ENCODE results near the gene PNLIPRP3. TPM values are rescaled to one million over a fixed set of nuclear protein-coding genes. Genes with fewer than 3 reads are reported as not detected.
A peak's percentile ranks its signal among the peaks of the same experiment; 100 is the strongest.

Gene PNLIPRP3
- total and polyA plus RNA-seq, 2 of the 8 experiments (the other 6 are each of a cell fraction or from before 2014, with no cell fraction given): not detected

GRCh38 chr10:116469437-116469836 is 41.8 kb downstream of the PNLIPRP3 start:
- no peak overlapping the region for H3K4me2 ChIP-seq (ENCODE audit: insufficient read depth in 1 of 2, low read depth in 2 of 2, low read length in 2 of 2)
- 90% methylated on average over 3 of the region's 3 CpGs; no CpG with 5 or more reads in 1 of the 2 experiments for WGBS, 2 experiments (ENCODE audit: extremely low coverage in 1 of 2, insufficient coverage in 1 of 2, insufficient read length in 1 of 2, insufficient replicate concordance in 2 of 2, low coverage in 1 of 2, low lambda C conversion rate in 2 of 2, missing lambda C conversion rate in 1 of 2)
- no peak overlapping the region for H3K4ac ChIP-seq (replicated peaks; ENCODE audit: insufficient read length, low read depth, low read length)
- CTCF ChIA-PET (ENCODE audit: partially characterized antibody): interaction anchor here (1.3 to 3.4 kb wide), 5 partner anchors 8 to 53 kb away, joined by 3 to 15 read pairs (median 10); no protein-coding TSS in a partner anchor
- H2AFZ ChIP-seq (ENCODE audit: low read length): peak overlapping the region; percentile 4; the same call in 1 of the 2 replicates
- H2BK5ac ChIP-seq (ENCODE audit: low read depth, low read length): no peak overlapping the region
- DNase-seq (ENCODE audit: low read depth in 1 of 2, low spot score in 2 of 2): no peak
- no peaks in the 10 kb centered on the region for H3K79me1 ChIP-seq (ENCODE audit: low read depth, low read length)
- no peak overlapping the region for H4K91ac ChIP-seq (replicated peaks; ENCODE audit: insufficient read length, low read length)
- H2BK20ac ChIP-seq (ENCODE audit: low read length): no peak overlapping the region
- no peak overlapping the region for H2BK15ac ChIP-seq (ENCODE audit: low read length)
- H2AK5ac ChIP-seq (ENCODE audit: low read depth, low read length): no peak overlapping the region; the same call in 1 of the 2 replicates
- FAIRE-seq: no peak
- no peaks in the 10 kb centered on the region for H3K4me1 ChIP-seq (replicated peaks in 1 of 4; ENCODE audit: control insufficient read depth in 3 of 4, insufficient read depth in 4 of 4, low read length in 3 of 4)
- no peaks in the 10 kb centered on the region for H3K79me2 ChIP-seq (ENCODE audit: control insufficient read depth in 1 of 2, insufficient read depth in 2 of 2, low read length in 2 of 2)
- no peak overlapping the region for H2BK12ac ChIP-seq (ENCODE audit: low read depth, low read length)
- H3K56ac ChIP-seq (replicated peaks; ENCODE audit: insufficient read length, low read depth, low read length): no peak overlapping the region
- TF ChIP-seq POU5F1 (IDR thresholded peaks at IDR 0.05; ENCODE audit: low read depth, low read length) (no peak), PHF8 (conservative IDR thresholded peaks at IDR 0.05; ENCODE audit: low read depth, low read length) (no peak), GABPA (IDR thresholded peaks at IDR 0.05; ENCODE audit: borderline replicate concordance, insufficient read depth, low read length) (no peak), KDM1A (IDR thresholded peaks at IDR 0.05; ENCODE audit: borderline replicate concordance, low read length) (no peak), SAP30 (IDR thresholded peaks at IDR 0.05; ENCODE audit: insufficient read depth, insufficient replicate concordance, low read length) (no peak), FOSL1 (IDR thresholded peaks at IDR 0.05; ENCODE audit: insufficient read depth, low read depth, low read length) (no peak), RXRA (IDR thresholded peaks at IDR 0.05; ENCODE audit: insufficient read depth, low read depth, low read length) (no peak), YY1 (IDR thresholded peaks at IDR 0.05; ENCODE audit: low read depth, low read length) (no peak), SP1 (IDR thresholded peaks at IDR 0.05; ENCODE audit: low read depth, low read length) (no peak), NANOG (IDR thresholded peaks at IDR 0.05; ENCODE audit: insufficient read depth, low read depth, low read length, poor library complexity, severe bottlenecking) (no peak), RBBP5 (IDR thresholded peaks at IDR 0.05; ENCODE audit: borderline replicate concordance, low read depth, low read length) (no peak), CREB1 (IDR thresholded peaks at IDR 0.05) (no peak)
- H3K36me3 ChIP-seq (ENCODE audit: control insufficient read depth in 2 of 4, insufficient read depth in 4 of 4, low read length in 3 of 4): no peaks in the 10 kb centered on the region
- H3K4me3 ChIP-seq (ENCODE audit: extremely low read depth in 1 of 4, insufficient read depth in 2 of 4, low read depth in 3 of 4, low read length in 4 of 4): no peak overlapping the region
- H3K27ac ChIP-seq (ENCODE audit: low read depth, low read length): no peak overlapping the region
- H3K9me3 ChIP-seq (ENCODE audit: insufficient read depth in 2 of 2, low read depth in 1 of 2, low read length in 1 of 2): no peaks in the 10 kb centered on the region
- H3K27me3 ChIP-seq (replicated peaks in 1 of 4; ENCODE audit: control insufficient read depth in 3 of 4, extremely low read depth in 1 of 4, insufficient read depth in 3 of 4, low read length in 3 of 4): no peaks in the 10 kb centered on the region
- no peak overlapping the region for H3K18ac ChIP-seq (ENCODE audit: extremely low read depth, low read length)
- H3K14ac ChIP-seq (ENCODE audit: insufficient read length): no peak overlapping the region
- POLR2A ChIA-PET (ENCODE audit: partially characterized antibody): no interaction called here
- no peaks in the 10 kb centered on the region for H4K20me1 ChIP-seq (replicated peaks in 1 of 2; ENCODE audit: control insufficient read depth in 1 of 2, insufficient read depth in 2 of 2, low read length in 2 of 2)
- H3K23me2 ChIP-seq (ENCODE audit: low read depth, low read length): no peaks in the 10 kb centered on the region
- H4K5ac ChIP-seq (ENCODE audit: insufficient read length, low read depth, low read length): no peak overlapping the region
- no peak overlapping the region for H2BK120ac ChIP-seq (replicated peaks; ENCODE audit: low read depth, low read length)
- H3K23ac ChIP-seq (ENCODE audit: insufficient read length): no peak overlapping the region
- H3K9ac ChIP-seq (replicated peaks in 1 of 4; ENCODE audit: extremely low read depth in 1 of 4, low read depth in 3 of 4, low read length in 3 of 4): no peak overlapping the region
- H4K8ac ChIP-seq (ENCODE audit: extremely low read depth, insufficient read depth, low read length): no peak overlapping the region
